Measurements from ENCODE around the gene MEN1.
"Not testable (repeated sequence)": the region's sequence is repeated elsewhere in the genome, so short reads cannot be mapped to it uniquely, and the experiment has no call there.

The MEN1 gene

DNA sequence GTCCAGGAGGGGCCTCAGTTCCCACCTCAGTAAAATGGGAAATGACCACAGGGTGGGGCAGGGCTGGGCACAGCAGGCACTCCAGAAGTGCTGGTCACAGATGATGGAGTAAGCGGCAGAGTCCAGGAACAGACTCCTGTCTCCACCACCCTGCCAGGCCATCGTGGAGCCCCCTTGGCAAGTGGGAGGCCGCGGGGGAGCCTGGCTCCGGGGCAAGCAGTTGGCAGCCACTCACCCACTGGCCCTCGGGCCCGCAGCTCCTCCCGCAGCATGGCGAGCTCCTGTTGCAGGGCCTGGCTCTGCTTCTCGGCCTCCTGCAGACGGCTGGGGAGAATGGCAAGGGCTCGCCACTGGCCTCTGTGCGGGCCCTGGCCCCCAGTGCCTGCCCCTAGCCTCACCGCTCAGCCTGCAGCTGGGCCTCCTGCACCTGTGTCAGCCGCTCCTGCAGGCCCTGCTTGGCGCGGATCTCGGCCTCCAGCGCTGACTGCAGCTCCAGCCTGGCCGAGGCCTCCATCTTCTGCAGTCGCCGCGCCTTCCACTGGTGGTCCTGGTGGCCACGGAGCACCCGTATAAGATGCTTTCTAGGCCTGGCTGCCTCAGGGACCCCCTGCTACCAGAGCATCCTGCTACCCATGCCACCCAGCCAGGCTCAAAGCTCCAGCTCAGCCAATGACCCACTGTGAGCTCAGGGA is 23.8 kb upstream of the MEN1 start:
- DNase-seq (ENCODE audit: low read depth in 1 of 2, low spot score in 1 of 2), result no peak

DNA sequence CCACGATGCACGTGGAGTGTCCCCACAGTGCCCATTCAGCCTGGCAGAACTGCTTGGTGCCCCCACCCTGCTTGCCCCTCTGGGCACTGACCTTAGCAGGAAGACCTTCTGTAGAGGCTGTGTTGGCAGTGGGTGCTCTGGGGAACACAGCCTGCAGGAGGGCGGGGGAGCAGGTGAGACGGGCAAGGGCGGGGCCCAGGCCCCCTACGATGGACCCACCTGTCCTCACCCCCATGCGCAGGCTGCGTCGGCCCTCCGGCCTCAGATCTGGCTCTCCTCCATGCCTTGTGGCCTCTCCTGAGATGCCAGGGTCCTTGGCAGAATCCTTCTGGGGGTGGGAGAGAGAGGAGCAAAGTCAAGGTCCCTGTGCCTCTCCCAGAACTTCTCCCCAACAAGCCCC is 23.2 kb upstream of the MEN1 start:
- no peak for DNase-seq (ENCODE audit: low read depth in 1 of 2, low spot score in 1 of 2)

DNA sequence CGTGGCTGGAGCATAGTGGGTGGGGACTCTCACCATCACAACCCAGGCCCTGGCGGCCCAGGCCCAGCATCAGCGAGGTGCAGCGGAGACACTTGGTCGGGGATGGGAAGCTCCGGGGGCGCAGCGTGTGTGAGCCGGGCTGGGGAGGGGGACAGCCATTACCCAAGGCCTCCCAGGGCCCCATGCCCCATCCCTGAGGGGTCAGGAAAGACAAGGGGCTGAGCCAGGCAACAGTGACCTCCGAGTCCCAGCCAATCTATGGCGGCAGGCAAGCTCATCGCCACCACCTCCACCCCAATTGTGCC is 22.8 kb upstream of the MEN1 start:
- DNase-seq (ENCODE audit: low read depth in 1 of 2, low spot score in 1 of 2), result no peak

DNA sequence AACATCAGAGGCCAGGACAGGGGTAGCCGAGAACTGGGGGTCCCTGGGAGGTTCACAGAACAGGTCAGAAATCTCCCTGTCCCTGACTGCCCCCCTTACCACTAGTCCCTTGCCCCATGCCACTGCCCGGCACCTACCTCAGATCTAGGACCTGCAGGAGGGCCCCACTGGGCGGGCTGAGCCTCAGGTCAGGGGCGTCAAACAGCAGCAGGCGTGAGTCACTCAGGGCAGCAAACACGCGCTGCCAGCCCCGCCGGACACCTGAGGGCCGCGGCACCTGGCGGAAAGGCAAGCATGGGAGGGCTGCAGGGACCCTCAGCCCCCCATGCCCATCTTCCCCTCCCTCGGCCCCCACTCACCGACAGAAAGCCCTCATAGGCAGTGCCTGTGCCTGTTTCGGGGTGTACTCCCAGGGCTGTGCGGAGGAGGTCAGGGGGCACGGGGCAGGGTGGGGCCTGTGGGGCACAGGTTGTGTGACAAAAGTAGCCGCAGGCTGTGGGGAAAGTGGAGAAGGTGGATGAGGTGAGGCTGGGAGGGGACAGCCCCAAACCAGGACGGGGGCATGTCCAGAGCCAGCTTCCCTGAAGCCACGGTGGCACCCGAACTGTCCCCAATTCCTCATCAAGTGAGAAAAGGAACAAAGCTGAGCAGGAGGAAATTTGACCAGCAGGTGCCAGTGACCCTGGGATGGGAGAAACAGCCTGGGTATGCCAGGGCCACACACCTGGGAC is 22.3 kb upstream of the MEN1 start:
- DNase-seq (ENCODE audit: low read depth in 1 of 2, low spot score in 1 of 2), result no peak

DNA sequence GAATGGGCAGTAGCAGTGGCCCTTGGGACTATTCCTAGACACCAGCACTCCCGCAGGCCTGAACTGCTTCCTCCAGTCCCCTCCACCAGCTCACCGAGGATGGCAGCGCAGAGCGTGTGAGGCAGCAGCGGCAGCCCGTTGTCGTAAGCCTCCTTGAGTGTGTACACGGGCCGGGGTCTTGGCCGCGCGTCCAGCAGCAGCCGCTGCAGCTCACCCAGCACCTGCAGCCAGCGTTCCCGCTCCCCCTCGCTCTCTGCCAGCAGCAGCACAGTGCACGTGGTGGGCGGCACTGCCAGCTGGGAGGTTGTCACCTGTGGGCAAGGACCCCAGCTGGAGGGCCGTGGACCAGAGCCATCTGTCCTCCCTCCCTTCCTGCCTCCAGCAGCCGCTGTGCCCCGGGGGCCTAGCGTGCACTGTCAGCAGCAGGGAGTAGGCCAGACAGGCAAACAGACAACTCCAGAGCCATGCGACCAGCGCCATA is 21.1 kb upstream of the MEN1 start:
- no peak for DNase-seq (ENCODE audit: low read depth in 1 of 2, low spot score in 1 of 2)

DNA sequence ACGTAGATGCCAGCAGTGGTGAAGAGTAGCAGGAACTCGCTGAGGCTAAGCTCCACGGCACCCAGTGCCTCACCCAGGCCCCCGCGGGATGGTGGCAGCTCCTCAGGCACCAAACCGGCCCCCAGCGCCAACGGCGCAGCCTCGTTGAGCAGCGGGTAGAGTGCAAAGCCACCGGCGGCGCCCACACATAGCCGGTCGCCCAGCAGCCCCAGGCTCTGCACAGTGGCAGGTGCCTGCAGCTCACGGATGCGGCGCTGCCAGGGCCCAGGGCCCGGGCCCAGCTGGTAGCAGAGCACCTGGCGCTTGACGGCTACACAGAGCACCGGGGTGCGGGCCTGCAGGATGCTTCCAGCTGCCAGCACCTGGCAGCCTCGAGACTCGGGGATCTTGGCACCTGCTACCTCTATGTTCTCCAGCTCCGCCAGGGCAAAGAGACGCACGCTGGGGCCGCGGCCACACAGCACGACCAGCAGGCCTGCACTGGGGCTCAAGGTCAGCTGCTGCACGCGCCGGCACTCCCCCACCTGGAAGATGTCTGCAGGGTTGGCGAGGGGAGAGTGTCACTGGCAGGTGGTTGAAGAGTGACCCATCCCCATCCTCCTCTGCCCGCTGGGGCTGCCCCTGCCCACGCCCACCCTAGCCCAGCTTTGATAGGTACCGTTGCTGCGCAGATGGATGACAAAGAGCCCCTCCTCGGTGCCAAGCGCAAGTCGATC is 19.3 kb upstream of the MEN1 start:
- DNase-seq (ENCODE audit: low read depth in 1 of 2, low spot score in 1 of 2), result no peak

DNA sequence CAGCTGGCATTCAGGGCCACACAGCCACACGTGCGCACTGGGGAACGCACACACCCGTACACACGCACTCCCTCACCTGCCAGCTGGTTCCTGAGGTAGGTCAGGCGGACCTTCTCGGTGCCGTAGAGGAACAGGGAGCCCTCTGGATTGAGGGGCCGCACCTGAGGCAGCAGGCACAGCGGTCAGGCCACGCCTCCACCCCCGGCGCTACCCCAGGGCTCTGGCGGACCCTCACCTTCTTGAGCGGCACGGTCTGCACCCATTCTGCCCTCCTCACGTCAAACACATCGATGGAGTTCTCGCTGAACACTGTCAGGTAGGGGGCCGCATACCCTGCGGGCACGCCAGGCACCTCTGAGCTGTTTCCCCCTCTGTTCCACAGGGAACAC is 17.1 kb upstream of the MEN1 start:
- no peak for DNase-seq (ENCODE audit: low read depth in 1 of 2, low spot score in 1 of 2)

DNA sequence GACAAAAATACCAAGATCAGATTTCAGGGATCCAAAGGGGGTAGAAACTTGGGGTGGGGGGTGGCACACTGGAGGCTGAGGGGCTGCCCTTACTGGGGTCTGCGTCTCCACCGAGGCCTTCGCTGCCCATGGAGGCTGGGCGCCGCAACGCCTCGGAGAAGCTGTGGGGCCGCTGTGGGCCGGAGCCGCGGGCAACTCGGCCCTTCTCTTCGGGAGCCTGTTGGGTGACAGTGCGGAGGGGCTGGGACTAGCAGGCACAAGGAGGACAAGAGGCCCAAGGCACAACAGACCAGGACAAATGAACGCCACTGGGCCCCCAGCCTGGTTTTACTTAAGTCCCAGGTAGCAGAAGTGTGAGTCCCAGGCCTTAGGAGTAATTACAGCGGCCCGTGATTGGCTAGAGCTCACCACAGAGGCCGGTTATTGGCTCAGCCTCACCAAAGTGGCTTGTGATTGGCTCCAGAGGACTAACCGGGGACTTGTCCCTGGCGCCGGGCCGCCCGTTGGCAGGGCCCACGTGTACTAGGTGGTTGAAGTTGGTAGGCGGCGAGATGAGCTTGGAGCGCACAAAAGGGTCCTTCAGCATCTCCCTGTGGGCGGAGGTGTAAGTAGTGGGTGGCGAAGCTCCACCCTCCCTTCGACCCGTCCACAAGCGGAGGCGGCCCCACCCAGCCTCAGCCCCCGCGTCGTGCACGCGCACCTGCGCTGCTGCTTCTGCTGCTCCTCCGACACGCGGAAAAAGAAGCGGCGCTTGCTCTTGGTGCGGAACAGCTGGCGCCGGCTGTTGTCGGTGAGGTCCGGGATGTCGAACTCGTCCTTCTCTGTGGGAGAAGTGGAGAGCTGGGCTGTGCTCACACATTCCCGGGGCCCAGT is 16.5 kb upstream of the MEN1 start:
- DNase-seq (ENCODE audit: low read depth in 1 of 2, low spot score in 1 of 2), result no peak

DNA sequence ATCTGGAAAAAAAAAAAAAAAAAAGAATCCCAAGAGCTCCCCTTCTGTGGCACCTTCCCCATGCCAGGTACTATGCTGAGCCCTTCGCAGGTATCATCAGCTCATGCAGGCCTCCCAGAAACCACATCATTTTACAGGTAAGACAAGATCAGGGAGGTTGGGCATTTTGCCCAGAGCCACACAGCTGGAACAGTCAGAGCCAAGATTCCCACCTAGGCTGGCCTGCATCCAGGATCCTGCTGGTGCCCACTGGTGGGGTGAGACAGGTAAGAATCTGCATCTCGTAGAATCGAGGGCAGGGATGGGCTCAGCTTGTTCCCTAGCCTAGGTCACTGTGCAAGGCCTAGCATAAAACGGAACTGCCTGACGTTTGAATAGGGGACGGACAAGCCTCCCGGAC is 15.7 kb upstream of the MEN1 start:
- no peak for DNase-seq (ENCODE audit: low read depth in 1 of 2, low spot score in 1 of 2)

DNA sequence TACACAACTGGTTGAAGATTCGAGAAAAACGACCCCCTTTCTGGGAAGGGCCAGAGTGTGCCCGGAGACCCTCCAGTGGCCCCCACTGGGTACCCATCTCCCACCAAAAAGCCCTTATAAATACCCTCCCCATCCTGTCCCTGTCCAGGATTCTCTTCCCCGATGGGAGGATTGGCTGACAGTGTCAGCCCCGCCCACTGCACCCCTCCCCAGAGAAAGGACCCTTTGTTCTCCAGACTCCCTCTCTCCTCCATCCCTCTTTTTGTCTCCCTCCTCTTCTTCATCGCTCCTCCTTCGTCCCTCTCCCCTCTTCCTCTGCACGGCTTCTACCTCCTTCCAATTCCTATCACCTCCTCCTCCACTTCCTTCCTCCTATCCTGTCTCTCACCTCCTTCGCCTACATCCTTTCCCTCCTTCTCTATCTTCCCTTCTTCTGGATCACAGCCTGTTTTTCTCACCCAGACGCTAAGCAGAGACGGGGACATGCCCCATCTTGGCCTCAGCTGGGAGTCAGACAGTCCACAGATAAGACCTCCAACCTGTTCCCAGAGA is 13.3 kb upstream of the MEN1 start:
- DNase-seq (ENCODE audit: low read depth in 1 of 2, low spot score in 1 of 2), result no peak

DNA sequence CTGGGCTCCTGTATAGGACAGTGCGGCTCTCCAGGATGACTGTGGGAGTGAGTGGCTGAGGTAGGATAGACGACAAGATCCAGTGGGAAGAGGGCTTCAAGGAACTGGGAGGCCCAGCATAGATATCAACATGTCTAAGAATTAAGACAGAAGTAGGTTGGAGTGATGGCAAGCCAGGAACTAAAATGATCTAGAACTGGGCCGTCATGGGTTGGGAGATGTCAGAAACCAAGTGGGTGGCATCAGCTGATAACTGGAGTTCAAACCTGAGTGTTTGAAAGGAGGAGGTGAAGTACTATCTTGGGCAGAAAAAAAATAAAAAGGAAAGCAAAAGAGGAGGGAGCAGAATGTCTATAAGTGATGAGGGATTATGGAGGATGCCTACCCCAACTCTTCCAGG is 7.1 kb upstream of the MEN1 start:
- no peak for DNase-seq (ENCODE audit: low read depth in 1 of 2, low spot score in 1 of 2)

DNA sequence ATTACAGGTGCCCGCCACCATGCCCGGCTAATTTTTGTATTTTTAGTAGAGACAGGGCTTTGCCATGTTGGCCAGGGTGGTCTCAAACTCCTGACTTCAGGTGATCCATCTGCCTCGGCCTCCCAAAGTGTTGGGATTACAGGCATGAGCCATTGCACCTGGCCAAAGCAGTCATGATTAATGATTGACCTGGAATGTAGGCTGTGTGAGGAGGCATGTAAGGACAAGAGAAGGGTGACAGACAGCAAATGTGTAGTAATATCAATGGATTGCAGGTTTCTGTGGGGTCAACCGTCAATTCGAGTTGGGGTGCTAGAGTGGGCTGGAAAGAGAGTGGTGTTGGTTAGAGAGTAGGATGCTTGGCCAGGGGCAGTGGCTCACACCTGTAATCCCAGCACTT is 5.1 kb upstream of the MEN1 start:
- DNase-seq (ENCODE audit: low read depth in 1 of 2, low spot score in 1 of 2), result not testable (repeated sequence)

DNA sequence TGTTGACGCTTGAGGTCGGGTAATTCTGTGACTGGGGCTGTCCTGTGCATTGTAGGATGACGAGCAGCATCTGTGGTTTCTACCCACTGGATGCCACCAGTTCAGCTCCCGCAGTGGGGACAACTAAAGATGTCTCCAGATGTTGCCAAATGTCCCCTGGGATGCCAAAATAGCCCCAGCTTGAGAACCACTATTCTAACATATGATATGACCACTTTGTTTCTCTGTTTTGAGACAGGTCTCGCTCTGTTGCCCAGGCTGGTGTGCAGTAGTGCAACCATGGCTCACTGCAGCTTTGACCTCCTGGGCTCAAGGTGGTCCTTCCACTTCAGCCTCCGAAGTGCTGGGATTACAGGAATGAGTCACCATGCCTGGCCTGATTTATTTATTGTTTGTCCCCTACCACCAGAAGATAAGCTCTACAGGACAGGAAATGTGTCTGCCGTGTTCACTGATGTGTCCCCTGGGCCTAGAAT is 4.4 kb upstream of the MEN1 start:
- DNase-seq (ENCODE audit: low read depth in 1 of 2, low spot score in 1 of 2), result no peak

DNA sequence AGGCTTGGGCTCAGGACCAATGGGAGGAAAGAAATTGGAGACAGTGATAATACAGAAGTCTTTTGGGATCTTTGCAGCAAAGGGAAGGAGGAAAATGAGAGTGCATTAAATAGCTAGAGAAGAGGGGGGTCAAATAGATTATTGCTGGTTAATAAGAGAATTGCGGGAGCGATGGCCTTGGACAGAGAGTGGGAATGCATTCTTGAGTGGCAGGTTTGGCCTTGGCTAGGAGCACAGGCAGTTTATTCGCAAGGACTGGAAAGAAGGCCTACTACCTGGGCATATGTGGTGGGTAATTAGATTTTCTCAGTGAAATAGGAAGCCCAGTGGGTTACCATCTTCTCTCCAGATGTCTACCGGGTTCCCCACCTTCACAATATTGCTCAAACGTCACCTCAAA is 3.5 kb upstream of the MEN1 start:
- DNase-seq (ENCODE audit: low read depth in 1 of 2, low spot score in 1 of 2), result no peak

DNA sequence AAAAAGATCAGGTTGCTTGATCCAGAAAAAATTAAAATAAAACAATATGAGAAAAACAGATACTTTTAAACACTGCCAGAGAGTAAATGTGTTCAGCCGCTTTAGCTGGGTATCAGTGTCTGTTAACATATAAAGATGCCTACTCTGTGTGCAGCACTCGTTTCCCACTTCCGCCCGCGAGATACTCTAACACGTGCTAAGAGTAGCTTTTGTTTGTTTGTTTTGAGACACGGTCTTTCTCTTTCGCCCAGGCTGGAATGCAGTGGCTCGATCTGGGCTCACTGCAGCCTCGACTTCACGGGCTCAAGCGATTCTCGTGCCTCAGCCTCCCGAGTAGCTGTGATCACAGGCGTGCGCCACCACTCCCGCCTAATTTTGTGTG is 531 bp upstream of the MEN1 start:
- no peak for DNase-seq (ENCODE audit: low read depth in 1 of 2, low spot score in 1 of 2)

DNA sequence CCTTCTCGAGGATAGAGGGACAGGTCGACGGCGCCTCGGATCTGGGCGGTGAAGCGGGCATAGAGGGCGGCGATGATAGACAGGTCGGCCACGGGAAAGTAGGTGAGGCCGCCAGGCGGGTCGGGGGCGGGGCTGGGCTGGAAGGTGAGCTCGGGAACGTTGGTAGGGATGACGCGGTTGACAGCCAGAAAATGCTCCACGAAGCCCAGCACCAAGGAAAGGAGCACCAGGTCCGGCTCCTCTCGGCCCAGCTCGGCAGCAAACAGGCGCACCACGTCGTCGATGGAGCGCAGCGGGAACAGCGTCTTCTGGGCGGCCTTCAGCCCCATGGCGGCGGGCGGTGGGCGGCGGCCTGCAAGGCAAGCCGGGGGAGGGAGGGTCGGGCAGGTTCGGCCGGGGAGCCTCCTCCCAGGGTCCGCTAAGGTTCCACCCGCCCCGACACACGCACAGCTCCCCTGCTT is 540 bp downstream of the MEN1 start:
- no peak for DNase-seq (ENCODE audit: low read depth in 1 of 2, low spot score in 1 of 2)

DNA sequence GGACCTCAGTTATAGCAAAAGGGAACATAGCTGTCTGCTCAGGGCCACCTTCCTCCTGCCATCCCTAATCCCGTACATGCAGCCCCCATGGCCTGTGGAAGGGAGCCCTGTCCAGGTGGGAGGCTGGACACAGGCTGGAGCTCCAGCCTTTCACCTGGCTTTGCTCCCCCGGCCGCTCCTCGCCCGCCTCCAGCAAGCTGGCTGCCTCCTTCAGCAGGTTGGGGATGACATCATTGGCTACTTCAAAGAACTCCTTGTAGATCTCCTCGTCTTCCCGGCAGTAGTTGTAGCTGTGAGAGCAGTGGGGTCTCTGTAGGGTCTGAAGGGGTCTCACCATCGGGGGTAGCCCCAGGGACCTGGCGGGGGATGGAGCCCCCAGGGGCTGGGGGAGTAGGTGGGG is 4.9 kb downstream of the MEN1 start:
- no peak for DNase-seq (ENCODE audit: low read depth in 1 of 2, low spot score in 1 of 2)

DNA sequence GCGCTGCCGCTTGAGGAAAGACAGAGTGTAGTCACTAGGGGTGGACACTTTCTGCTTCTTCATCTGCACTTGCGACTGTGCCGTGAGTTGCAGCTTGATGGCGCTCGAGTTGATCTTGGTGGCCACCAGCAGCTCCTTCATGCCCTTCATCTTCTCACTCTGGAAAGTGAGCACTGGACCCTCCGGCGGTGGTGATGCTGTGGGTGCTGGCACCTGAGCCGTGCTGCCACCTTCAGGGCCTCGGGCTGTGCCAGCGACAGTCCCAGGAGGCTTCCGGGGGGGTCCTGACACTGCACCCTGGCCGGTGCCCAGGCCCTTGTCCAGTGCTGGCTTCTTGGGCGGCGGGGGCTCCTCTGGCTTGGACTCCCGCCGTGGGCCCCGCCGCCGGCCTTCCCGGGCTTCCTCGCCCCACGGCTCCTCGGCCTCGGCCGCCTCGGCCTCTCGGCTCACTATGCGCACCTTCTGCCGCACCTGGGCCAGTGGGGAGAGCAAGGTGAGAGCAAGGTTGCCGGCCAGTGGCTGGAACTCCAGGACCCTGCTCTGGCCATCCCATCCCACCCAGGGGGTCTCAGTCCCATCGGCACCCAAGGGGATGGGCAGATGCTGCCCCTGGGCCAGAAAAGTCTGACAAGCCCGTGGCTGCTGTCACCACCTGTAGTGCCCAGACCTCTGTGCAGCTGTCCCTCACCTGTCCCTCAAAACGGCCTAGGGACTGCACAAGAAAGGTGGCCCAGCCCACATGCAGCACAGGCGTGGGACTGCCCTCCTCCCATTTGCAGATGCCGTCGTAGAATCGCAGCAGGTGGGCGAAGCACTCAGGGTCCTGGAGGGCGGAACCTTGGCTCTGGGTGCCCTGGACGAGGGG is 5.8 kb downstream of the MEN1 start:
- DNase-seq (ENCODE audit: low read depth in 1 of 2, low spot score in 1 of 2), result no peak

DNA sequence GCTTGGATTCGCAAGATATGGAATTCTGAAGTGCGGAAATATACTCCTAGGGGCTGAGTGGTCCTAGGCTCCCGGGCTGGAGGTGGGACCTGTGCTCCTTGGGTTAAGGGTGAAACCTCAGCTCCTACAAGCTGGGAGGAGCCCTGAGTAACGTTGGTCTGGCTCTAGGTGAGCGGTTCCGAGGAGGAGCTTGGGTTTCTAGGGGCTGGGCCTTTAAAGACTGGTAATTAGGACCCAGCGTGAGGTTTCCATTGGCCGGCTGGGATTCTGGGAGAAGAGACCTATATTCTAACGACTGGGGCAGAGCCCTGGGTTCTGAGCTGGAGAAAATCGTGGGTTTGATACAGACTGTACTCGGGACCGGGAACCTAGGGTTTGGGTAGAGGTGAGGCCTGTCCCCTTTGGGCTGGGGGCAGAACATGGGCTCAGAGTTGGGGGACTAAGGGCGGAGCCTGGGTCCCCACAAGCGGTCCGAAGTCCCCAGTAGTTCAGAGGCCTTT is 6.5 kb downstream of the MEN1 start:
- no peak for DNase-seq (ENCODE audit: low read depth in 1 of 2, low spot score in 1 of 2)
